Measurements from ENCODE around the gene CEND1.

CEND1 gene

DNA sequence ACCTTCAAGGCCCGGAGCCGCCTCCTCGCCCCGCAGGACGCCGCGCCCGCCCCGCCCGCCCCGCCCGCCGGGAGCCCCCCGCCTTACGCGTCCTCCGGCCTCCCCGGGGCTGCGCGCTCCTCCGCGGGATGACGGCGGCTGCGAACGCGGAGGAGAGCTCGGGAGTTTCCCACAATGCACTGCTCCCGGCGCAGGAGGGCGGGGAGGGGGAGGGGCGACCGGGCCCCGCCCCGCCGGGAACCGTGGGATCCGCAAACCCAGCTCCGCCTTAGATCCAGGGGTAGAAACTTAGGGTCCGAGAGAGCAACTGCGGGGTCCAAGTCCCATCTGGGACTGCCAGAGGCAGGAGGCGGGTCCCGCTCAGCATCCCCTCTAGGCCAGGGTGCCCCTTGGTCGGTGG is at the start of gene CEND1:
Gene CEND1, minus strand, starts transcription at position 148 of the 400 bp plus-strand sequence. CDS start 1,514 bp downstream, outside the sequence.
- H3K27ac ChIP-seq, result no peak within 1 kb of the TSS
- TF ChIP-seq ZFX (IDR thresholded peaks at IDR 0.05), result no peak
- TF ChIP-seq, protein P1, sequence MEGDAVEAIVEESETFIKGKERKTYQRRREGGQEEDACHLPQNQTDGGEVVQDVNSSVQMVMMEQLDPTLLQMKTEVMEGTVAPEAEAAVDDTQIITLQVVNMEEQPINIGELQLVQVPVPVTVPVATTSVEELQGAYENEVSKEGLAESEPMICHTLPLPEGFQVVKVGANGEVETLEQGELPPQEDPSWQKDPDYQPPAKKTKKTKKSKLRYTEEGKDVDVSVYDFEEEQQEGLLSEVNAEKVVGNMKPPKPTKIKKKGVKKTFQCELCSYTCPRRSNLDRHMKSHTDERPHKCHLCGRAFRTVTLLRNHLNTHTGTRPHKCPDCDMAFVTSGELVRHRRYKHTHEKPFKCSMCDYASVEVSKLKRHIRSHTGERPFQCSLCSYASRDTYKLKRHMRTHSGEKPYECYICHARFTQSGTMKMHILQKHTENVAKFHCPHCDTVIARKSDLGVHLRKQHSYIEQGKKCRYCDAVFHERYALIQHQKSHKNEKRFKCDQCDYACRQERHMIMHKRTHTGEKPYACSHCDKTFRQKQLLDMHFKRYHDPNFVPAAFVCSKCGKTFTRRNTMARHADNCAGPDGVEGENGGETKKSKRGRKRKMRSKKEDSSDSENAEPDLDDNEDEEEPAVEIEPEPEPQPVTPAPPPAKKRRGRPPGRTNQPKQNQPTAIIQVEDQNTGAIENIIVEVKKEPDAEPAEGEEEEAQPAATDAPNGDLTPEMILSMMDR (conservative IDR thresholded peaks at IDR 0.05), result no peak

DNA sequence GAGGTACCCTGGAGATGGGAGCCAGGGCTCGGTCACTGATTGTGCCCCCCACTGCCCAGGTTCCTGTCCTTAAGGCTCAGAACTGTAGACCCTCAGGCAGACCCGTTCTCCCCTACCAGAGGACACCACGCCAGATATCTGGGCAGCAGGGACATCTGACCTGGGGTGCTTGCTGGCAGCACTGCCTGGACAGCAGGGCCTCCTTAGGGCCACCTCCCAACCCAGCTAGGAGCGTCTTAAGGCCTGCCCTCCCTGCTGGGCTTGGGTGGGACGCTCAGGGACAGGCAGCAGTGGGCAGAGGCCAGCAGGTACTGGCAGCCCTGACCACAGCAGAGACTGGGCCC is 49.4 kb upstream of the CEND1 start:
- H3K27ac ChIP-seq, result no peak overlapping the region
- TF ChIP-seq, protein P1 (conservative IDR thresholded peaks at IDR 0.05), result no peak
- TF ChIP-seq ZFX (IDR thresholded peaks at IDR 0.05), result no peak

DNA sequence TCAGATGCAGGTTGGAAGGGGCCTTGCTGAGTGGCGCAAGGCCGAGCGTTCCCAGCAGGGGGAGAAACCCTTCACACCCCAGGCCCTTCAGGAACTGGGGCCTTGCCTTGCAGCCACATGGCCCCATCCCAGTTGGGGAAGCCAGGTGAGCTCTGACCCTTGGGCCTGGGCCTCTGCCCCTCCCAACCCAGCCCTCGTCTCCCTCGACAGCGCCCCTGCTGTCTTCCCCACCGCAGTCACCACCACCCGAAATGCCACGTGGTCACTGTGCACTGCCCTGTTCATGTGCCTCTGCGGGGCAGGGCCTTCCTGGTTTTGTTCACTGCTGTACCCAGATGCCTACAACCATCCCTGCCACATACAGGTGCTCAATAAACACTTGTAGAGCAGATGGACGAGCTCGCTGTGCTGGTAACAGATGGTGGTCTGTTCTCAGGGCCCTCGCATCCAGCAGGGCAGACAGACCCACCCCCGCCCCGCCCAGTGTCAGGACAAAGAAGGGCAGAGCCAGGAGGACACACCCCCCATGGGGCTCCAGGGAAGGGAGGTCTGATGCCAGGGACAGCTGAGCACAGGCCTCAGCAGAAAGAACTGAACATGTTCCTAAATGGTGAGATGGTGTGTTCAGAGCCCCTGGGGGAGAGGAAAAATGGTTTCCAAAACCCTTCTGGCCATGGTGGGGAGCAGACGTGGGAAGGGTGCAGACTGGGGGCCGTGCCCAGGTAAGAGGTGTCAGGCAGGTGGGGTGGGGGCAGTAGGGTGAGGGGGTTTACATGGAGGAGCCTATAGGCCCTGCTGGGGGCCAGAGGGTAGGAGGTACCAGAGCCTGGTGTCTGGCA is 48.8 kb upstream of the CEND1 start:
- TF ChIP-seq, protein P1 (conservative IDR thresholded peaks at IDR 0.05), result no peak; the same call in 1 of the 2 replicates
- no peak for TF ChIP-seq ZFX (IDR thresholded peaks at IDR 0.05)
- H3K27ac ChIP-seq, result no peak overlapping the region

DNA sequence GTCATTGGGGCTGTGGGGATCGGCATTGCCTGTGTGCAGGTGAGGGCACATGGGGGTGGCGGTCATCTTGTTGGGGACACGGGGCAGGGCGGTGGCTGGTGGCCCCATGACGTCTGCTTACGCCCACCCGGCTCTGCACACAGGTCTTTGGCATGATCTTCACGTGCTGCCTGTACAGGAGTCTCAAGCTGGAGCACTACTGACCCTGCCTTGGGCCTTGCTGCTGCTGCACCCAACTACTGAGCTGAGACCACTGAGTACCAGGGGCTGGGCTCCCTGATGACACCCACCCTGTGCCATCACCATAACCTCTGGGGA is 48.1 kb upstream of the CEND1 start:
- TF ChIP-seq, protein P1 (conservative IDR thresholded peaks at IDR 0.05), result no peak
- no peak for TF ChIP-seq ZFX (IDR thresholded peaks at IDR 0.05)
- H3K27ac ChIP-seq, result no peak overlapping the region

DNA sequence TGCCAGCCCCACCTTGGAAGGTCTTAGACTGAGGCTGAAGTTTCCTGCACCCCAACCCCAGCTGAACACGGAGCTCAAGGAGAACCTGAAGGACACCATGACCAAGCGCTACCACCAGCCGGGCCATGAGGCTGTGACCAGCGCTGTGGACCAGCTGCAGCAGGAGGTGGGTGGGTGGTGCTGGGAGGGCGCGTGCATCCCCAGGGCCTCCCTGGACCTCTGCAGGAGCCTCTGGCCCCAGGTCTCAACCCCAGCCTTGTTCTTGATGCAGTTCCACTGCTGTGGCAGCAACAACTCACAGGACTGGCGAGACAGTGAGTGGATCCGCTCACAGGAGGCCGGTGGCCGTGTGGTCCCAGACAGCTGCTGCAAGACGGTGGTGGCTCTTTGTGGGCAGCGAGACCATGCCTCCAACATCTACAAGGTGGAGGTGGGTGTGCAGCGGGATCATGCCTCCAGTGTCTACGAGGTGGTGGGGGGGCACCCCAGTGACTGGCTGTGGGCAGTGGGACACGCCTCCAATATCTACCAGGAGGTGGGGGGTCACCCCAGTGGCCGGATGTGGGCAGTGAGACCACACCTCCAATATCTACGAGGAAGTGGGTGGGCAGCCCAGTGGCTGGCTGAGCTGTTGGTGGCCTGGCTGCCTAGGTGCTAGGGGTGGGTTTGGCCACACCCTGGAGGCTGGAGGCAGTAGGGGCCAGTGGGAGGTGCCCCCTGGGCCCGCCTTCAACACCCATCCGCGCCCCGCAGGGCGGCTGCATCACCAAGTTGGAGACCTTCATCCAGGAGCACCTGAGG is 47.5 kb upstream of the CEND1 start:
- H3K27ac ChIP-seq, result no peak overlapping the region
- TF ChIP-seq ZFX (IDR thresholded peaks at IDR 0.05), result no peak
- TF ChIP-seq, protein P1 (conservative IDR thresholded peaks at IDR 0.05), result no peak

DNA sequence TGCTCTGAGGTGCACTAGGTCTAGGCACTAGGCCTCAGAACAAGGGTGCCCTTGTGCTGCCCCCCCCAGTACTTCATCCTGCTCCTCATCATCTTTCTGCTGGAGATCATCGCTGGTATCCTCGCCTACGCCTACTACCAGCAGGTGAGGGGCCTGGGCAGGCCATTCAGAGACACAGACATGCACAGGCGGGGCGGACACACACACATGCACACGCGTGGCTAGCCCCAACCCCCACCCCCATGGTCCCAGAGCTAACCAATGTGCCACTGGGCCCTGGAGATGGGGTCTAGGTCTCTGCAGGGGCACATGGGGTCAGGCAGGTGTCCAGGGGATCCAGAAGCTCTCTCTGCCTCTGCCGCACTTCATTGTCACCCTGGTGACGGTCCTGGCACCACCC is 46.8 kb upstream of the CEND1 start:
- H3K27ac ChIP-seq, result no peak overlapping the region
- TF ChIP-seq, protein P1 (conservative IDR thresholded peaks at IDR 0.05), result no peak
- TF ChIP-seq ZFX (IDR thresholded peaks at IDR 0.05), result no peak

DNA sequence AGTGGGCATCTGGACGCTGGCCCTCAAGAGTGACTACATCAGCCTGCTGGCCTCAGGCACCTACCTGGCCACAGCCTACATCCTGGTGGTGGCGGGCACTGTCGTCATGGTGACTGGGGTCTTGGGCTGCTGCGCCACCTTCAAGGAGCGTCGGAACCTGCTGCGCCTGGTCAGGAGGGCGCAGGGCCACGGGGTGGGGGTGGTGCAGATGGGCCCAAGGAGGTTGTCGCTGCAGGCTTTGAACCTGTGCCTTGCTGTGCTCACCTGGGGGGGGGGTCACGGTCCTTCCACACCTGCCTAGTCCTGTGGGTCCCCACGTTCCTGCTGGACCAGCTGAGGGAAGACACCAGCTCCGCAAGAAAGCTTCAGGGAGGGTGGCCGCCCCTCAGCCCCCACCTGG is 46.4 kb upstream of the CEND1 start:
- H3K27ac ChIP-seq, result no peak overlapping the region
- TF ChIP-seq ZFX (IDR thresholded peaks at IDR 0.05), result no peak
- TF ChIP-seq, protein P1 (conservative IDR thresholded peaks at IDR 0.05), result no peak

Data from C4-2B (cell line).